BJ (cell line): ENCODE measurements around the gene SLC25A43. TPM values are rescaled to one million over a fixed set of nuclear protein-coding genes. Genes with fewer than 3 reads are reported as not detected.
A peak's percentile ranks its signal among the peaks of the same experiment; 100 is the strongest.
"Not testable (repeated sequence)": the region's sequence is repeated elsewhere in the genome, so short reads cannot be mapped to it uniquely, and the experiment has no call there.

Experiments
- CTCF ChIA-PET: fragments of 350-600 bp; formaldehyde crosslinking; extraction: SDS; loops from one replicate; lab custom pipeline; 2021; ENCODE audit warnings: antibody characterized with exemption, inconsistent platforms; lab: Yijun Ruan, JAX
- POLR2A ChIA-PET: fragments of 300-600 bp; sonication (Branson Sonifier 250); formaldehyde crosslinking; extraction: SDS; loops from one replicate; lab custom pipeline; 2021; ENCODE audit warnings: antibody characterized with exemption; lab: Charles Lee
- DNase-seq: peaks from one replicate; pipeline ENCODE4 v3.0.0-alpha.2; 2011; ENCODE audit warnings: low read depth
- H3K27me3 ChIP-seq: 2 replicates; pipeline ENCODE4 v1.6.0; 2011; ENCODE audit warnings: low read length; ENCODE audit not compliant: control insufficient read depth, insufficient read depth
- H3K36me3 ChIP-seq: 2 replicates; pipeline ENCODE4 v1.5.1; 2011; ENCODE audit warnings: low read length; ENCODE audit not compliant: control insufficient read depth, insufficient read depth
- H3K4me3 ChIP-seq: 2 replicates; pipeline ENCODE4 v1.5.1; 2011; ENCODE audit warnings: low read depth, mild to moderate bottlenecking, control low read depth, low read length
- polyA plus RNA-seq: library from polyadenylated mRNA; depleted of rRNA; stranded (reverse); fragments of >200 nt; gene quantifications from 2 replicates; pipeline ENCODE4 v1.2.3, GENCODE V29; 2011
- TF ChIP-seq, protein P1 (sequence below): IDR thresholded peaks from 2 replicates; pipeline ENCODE4 v1.5.1; 2011; ENCODE audit warnings: low read depth, mild to moderate bottlenecking, control low read depth, inconsistent platforms, low read length, moderate library complexity; ENCODE audit not compliant: insufficient read depth

The SLC25A43 gene
- polyA plus RNA-seq, 1 experiment, result 13.5 TPM

DNA sequence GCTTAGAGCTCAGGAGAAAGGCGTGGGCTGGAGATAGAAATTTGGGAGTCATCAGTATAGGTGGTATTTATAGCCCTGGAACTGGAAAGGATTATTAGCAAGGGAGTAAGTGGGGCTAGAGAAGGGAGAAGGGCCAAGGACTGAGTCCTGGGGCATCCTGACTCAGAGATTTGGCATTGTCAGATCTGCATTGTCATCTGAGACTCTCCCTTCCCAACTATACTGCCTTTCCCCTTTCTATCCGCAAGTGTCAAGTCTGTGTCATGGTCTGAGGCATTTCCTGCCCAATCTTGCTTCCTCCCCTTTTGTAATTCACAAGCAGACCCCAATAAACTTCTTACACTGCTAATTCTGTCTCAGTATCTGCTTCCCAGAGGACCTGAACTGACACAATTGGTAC is 24.4 kb upstream of the SLC25A43 start:
- Histone ChIP-seq H3K27me3 (no peaks in the 10 kb centered on the region), H3K36me3 (no peaks in the 10 kb centered on the region), H3K4me3 (no peak overlapping the region)
- ChIA-PET CTCF (no interaction called here), POLR2A (no interaction called here)
- peak; percentile 42 for DNase-seq
- TF ChIP-seq, protein P1, sequence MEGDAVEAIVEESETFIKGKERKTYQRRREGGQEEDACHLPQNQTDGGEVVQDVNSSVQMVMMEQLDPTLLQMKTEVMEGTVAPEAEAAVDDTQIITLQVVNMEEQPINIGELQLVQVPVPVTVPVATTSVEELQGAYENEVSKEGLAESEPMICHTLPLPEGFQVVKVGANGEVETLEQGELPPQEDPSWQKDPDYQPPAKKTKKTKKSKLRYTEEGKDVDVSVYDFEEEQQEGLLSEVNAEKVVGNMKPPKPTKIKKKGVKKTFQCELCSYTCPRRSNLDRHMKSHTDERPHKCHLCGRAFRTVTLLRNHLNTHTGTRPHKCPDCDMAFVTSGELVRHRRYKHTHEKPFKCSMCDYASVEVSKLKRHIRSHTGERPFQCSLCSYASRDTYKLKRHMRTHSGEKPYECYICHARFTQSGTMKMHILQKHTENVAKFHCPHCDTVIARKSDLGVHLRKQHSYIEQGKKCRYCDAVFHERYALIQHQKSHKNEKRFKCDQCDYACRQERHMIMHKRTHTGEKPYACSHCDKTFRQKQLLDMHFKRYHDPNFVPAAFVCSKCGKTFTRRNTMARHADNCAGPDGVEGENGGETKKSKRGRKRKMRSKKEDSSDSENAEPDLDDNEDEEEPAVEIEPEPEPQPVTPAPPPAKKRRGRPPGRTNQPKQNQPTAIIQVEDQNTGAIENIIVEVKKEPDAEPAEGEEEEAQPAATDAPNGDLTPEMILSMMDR, result no peak

DNA sequence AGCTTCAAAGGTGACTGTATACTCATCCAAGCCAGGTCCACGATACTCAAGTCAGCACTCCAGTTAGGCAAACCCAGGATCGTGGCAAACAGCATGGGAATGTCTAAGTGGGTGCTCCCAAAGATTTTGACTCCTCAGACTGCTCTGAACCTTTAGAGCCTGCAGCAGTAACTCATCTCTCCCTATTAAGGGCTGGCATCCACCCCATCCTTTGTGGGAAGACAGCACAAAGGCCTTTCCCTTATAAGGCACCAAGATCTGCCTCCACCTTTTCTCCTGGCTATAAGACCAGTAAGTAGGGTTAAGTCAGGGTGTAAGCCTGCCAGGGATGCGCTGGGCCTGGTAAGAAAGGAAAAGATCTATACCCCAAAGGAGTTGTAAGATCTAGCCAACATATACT is 23.6 kb upstream of the SLC25A43 start:
- POLR2A ChIA-PET, result no interaction called here
- no peak for DNase-seq
- no peaks in the 10 kb centered on the region for H3K36me3 ChIP-seq
- TF ChIP-seq, protein P1, result no peak
- CTCF ChIA-PET, result no interaction called here
- no peak overlapping the region for H3K4me3 ChIP-seq
- H3K27me3 ChIP-seq, result no peaks in the 10 kb centered on the region

DNA sequence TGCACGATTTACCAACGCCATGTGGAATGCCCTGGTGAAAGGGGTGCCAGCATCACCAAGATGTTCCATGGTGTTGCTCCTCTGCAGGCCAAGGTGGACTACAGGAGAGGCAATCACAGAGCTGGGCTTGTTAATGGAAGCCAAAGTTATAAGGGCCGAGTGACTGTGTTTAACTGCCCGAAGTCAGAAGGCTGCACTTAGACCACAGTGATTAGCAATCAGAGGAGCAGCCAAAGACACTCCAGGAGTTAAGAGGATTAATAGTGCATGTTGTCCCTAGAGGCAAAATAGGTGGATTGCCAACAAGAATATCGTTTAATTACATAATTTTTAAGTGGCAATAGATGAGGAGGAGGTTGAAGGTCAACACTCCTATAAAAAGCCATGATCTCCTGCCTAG is 22.8 kb upstream of the SLC25A43 start:
- TF ChIP-seq, protein P1, result no peak
- CTCF ChIA-PET, result no interaction called here
- no peak overlapping the region for H3K4me3 ChIP-seq
- DNase-seq, result no peak
- no peaks in the 10 kb centered on the region for H3K36me3 ChIP-seq
- H3K27me3 ChIP-seq, result no peaks in the 10 kb centered on the region
- POLR2A ChIA-PET, result no interaction called here

DNA sequence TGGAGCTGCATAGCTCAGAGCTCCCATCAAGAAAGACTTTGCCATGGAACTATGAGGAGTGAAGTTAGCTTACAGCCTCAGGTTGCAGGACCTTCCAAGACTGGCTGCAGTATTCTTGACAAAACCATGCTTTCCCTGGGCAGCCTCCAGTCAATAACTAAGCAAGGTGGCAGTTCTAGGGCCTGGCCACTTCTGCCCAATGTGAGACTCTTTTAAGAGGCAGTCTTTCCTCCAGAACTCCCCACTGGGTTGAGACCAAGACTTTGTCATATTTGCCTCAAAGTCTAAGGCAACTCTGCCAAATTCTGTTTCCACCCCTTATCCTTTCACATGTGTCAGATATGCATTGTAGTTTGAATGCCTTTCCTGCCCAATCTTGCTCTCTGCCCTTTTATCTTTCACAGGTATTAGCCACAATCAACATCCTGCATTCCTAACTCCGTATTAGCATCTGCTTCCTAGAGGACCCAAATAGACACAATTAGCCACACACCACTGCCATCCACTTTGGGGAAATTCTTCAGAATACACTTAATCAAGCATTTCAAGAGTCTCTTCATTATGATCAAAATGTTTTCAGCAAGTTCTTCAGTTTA is 17.7 kb upstream of the SLC25A43 start:
- no peaks in the 10 kb centered on the region for H3K27me3 ChIP-seq
- CTCF ChIA-PET, result interaction anchor here (1.2 kb wide), 1 partner anchor 9 kb away, joined by 4 read pairs; no protein-coding TSS in a partner anchor
- TF ChIP-seq, protein P1, result no peak

DNA sequence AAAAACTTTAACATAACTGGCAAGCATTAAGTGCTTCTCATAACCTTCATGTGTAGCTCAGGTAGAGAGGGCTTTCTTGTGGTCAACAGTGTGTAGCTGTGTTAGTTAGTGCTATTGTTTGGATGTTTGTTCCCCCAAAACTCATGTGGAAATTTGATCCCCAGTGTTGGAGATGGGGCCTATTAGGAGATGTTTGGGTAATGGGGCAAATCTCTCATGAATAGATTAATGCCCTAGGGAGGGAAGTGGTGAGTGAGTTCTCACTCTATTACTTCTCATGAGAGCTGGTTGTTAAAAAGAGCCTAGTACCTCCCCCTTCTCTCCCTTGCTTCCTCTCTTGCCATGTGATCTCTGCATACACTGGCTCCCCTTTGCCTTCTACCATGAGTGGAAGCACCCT is 16.5 kb upstream of the SLC25A43 start:
- Histone ChIP-seq H3K36me3 (no peaks in the 10 kb centered on the region), H3K4me3 (no peak overlapping the region), H3K27me3 (no peaks in the 10 kb centered on the region)
- DNase-seq, result no peak
- POLR2A ChIA-PET, result no interaction called here
- CTCF ChIA-PET, result interaction anchor here (1.2 kb wide), 1 partner anchor 8 kb away, joined by 4 read pairs; no protein-coding TSS in a partner anchor
- TF ChIP-seq, protein P1, result no peak

More for the DNA sequence above, 17.7 kb upstream of the SLC25A43 start:
- POLR2A ChIA-PET, result no interaction called here
- no peak for DNase-seq
- no peaks in the 10 kb centered on the region for H3K36me3 ChIP-seq
- no peak overlapping the region for H3K4me3 ChIP-seq

DNA sequence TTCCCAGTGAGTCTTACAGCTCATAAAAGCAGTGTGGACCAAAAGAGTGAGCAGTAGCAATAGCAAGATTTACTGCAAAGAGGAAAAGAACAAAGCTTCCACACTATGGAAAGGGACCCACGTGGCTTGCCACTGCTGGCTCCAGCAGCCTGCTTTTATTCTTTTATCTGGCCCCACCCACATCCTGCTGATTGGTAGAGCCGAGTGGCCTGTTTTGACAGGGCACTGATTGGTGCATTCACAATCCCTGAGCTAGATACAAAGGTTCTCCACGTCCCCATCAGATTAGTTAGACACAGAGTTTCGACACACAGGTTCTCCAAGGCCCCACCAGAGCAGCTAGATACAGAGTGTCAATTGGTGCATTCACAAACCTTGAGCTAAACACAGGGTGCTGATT is 12.5 kb upstream of the SLC25A43 start:
- CTCF ChIA-PET, H3K36me3 ChIP-seq, DNase-seq, POLR2A ChIA-PET, H3K4me3 ChIP-seq, H3K27me3 ChIP-seq: not testable (repeated sequence)

DNA sequence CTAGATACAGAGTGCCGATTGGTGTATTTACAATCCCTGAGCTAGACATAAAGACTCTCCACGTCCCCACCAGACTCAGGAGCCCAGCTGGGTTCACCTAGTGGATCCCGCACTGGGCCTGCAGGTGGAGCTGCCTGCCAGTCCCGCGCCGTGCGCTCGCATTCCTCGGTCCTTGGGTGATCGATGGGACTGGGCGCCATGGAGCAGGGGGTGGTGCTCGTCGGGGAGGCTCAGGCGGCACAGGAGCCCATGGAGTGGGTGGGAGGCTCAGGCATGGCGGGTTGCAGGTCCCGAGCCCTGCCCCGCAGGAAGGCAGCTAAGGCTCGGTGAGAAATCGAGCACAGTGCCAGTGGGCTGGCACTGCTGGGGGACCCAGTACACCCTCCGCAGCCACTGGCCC is 11.7 kb upstream of the SLC25A43 start:
- H3K4me3 ChIP-seq, DNase-seq, POLR2A ChIA-PET, H3K36me3 ChIP-seq, CTCF ChIA-PET, H3K27me3 ChIP-seq: not testable (repeated sequence)
